ENCODE results near the gene XYLT2.

DNA sequence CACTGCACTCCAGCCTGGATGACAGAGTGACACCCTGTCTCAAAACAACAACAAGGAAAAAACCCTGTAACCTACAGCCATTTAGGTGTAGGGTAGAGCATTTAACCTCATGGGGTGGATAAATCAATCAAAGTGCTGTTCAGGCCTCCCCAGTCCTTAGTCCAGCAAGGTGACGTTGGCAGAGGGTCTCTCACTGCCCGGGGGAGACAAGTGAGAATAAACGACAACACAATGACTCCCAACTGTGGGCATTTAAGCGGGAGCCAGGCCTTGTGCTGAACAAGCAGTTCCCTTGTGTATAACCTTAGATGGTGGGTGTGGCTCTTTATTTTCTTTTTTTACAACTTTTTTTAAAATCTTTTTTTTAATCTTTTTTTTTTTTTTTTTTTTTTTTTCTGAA is 42.3 kb upstream of the XYLT2 start:
- no peak for TF ChIP-seq POLR2A (IDR thresholded peaks at IDR 0.05; ENCODE audit: low read depth, low read length)
- no peak for TF ChIP-seq POLR2AphosphoS5 (IDR thresholded peaks at IDR 0.05; ENCODE audit: low read depth, low read length)
- no peak for TF ChIP-seq TAF1 (IDR thresholded peaks at IDR 0.05; ENCODE audit: low read depth, low read length)
- no peak for TF ChIP-seq POU2F2 (IDR thresholded peaks at IDR 0.05; ENCODE audit: low read depth, low read length)

Measured in GM12891 (cell line).